Kidney epithelial cell (primary cell): ENCODE data around the gene OR2T33. TPM values are rescaled to one million over a fixed set of nuclear protein-coding genes. Genes with fewer than 3 reads are reported as not detected.
"Not testable (repeated sequence)": the region's sequence is repeated elsewhere in the genome, so short reads cannot be mapped to it uniquely, and the experiment has no call there.

Experiments used
- DNase-seq: peaks from one replicate; pipeline ENCODE4 v3.0.0-alpha.2; 2010; ENCODE audit warnings: low read depth
- H3K27me3 ChIP-seq: 2 replicates; pipeline ENCODE4 v1.6.0; 2011; ENCODE audit warnings: low read length; ENCODE audit not compliant: control insufficient read depth, insufficient read depth
- H3K36me3 ChIP-seq: 2 replicates; pipeline ENCODE4 v1.5.1; 2011; ENCODE audit warnings: low read length; ENCODE audit not compliant: control insufficient read depth, insufficient read depth
- H3K4me3 ChIP-seq: 2 replicates; pipeline ENCODE4 v1.5.1; 2011; ENCODE audit warnings: low read depth, mild to moderate bottlenecking, control low read depth, low read length
- total RNA-seq: library from RNA; depleted of rRNA; stranded (reverse); fragments of >200 nt; gene quantifications from 2 replicates; pipeline ENCODE4 v1.2.3, GENCODE V29; 2015
- TF ChIP-seq, protein P1 (sequence below): IDR thresholded peaks from 2 replicates; pipeline ENCODE4 v1.5.1; 2011; ENCODE audit warnings: mild to moderate bottlenecking, moderate library complexity, low read length, control low read depth, inconsistent platforms; ENCODE audit not compliant: insufficient read depth, poor library complexity, severe bottlenecking

Gene OR2T33, protein sequence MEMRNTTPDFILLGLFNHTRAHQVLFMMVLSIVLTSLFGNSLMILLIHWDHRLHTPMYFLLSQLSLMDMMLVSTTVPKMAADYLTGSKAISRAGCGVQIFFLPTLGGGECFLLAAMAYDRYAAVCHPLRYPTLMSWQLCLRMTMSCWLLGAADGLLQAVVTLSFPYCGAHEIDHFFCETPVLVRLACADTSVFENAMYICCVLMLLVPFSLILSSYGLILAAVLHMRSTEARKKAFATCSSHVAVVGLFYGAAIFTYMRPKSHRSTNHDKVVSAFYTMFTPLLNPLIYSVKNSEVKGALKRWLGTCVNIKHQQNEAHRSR
- total RNA-seq, result not detected in 2 replicates

DNA sequence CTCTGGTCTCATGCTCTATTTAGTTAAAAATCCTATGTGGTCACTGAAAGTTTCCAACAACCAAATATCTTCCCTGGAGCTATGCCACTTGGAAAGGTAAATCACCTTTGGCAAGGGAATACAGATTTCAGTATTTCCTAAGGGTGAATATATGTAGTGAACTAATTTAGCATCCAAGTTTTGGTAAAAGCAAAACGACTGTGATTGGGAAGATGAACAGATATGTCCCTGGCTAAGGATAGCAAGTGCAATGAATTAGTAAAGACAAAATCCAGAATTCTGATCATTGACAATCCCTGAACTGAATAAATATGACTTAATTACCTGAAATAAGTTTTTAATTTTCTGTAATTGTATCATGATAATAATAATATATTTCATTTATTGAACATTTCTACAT, at the start of gene OR2T33:
TSS of gene OR2T33 (minus strand) at position 101 of the 400 bp plus-strand sequence. CDS start 4,162 bp downstream, outside the sequence.
- Histone ChIP-seq H3K4me3 (no peak within 1 kb of the TSS), H3K36me3 (no peaks in the 10 kb centered on the region), H3K27me3 (no peaks in the 10 kb centered on the region)
- DNase-seq, result no peak
- TF ChIP-seq, protein P1, sequence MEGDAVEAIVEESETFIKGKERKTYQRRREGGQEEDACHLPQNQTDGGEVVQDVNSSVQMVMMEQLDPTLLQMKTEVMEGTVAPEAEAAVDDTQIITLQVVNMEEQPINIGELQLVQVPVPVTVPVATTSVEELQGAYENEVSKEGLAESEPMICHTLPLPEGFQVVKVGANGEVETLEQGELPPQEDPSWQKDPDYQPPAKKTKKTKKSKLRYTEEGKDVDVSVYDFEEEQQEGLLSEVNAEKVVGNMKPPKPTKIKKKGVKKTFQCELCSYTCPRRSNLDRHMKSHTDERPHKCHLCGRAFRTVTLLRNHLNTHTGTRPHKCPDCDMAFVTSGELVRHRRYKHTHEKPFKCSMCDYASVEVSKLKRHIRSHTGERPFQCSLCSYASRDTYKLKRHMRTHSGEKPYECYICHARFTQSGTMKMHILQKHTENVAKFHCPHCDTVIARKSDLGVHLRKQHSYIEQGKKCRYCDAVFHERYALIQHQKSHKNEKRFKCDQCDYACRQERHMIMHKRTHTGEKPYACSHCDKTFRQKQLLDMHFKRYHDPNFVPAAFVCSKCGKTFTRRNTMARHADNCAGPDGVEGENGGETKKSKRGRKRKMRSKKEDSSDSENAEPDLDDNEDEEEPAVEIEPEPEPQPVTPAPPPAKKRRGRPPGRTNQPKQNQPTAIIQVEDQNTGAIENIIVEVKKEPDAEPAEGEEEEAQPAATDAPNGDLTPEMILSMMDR, result no peak

DNA sequence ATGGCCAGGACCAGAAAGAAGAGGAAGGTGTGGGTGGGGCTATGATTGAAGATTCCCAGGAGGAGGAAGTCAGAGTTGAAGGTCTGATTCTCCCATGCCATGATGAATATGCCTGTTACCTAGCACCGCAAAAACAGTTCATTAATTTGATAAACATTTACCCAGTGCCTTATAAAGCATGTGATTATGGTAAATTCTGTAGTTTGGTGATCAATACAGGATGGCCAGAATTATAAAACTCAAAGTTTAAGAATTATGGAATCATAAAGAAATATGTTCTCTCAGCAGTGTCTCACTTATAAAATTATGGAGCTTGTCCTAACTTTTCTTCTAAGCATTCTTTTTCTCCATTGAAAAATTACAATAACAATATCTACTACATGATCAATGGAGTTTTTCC, 46.7 kb upstream of the OR2T33 start, which contains the start of gene OR2M7:
TSS of gene OR2M7 (minus strand) at position 101 of the 400 bp plus-strand sequence. CDS start at position 101, 0 bp downstream.
- H3K4me3 ChIP-seq, result no peak within 1 kb of the TSS
- TF ChIP-seq, protein P1, result no peak
- H3K36me3 ChIP-seq, result no peaks in the 10 kb centered on the region
- no peak for DNase-seq
- no peaks in the 10 kb centered on the region for H3K27me3 ChIP-seq

DNA sequence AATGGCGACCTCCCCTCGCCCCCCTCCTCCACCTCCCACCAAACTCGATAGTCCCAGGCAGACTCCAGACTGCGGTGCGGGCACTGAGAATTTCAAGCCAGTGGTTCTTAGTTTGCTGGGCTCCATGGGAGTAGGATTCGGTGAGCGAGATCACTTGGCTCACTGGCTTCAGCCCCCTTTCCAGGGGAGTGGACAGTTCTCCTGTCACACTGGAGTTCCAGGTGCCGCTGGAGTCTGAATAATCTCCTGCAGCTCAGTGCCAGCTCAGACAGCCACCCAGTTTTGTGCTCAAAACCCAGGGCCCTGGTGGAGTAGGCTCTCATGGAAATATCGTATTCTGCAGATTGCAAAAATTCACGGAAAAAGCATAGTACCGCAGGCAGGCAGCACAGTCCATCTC, 39.0 kb upstream of the OR2T33 start:
- Histone ChIP-seq H3K4me3 (no peak overlapping the region), H3K27me3 (no peaks in the 10 kb centered on the region), H3K36me3 (no peaks in the 10 kb centered on the region)
- DNase-seq, result no peak
- TF ChIP-seq, protein P1, result no peak

DNA sequence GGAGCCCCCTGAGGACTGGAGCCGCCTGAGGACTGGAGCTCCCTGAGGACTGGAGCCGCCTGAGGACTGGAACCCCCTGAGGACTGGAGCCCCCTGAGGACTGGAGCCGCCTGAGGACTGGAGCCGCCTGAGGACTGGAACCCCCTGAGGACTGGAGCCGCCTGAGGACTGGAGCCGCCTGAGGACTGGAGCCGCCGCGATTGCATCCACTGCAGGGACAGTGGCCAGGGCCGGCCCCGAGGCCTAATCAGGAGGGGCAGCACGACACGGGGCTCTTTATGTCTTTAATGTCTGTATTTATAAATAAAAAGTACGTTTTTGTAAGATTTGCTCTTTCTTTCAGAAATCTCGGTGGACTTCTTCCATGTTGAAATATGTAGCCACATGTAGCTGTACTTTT, 29.0 kb upstream of the OR2T33 start:
- not testable (repeated sequence) for H3K4me3 ChIP-seq, H3K27me3 ChIP-seq, DNase-seq

DNA sequence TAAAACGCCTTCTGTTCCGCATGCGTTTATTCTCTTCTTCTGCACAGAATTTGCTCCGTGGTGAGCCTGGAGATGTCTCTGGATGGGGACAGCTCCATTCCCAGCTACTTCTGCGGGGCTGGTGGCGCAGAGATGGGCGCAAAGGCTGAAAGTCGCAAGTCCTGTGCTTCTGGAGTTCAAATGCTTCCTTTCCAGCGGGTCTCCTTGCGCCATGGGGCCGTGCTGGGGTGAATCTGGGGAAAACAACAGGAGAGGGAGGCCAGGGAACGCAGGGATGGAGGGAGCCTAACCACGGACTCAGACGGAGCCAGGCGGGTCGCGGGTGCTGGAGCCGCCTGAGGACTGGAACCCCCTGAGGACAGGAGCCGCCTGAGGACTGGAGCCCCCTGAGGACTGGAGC, 28.3 kb upstream of the OR2T33 start:
- H3K27me3 ChIP-seq, result no peaks in the 10 kb centered on the region
- TF ChIP-seq, protein P1, result no peak
- DNase-seq, result no peak
- no peak overlapping the region for H3K4me3 ChIP-seq
- H3K36me3 ChIP-seq, result no peaks in the 10 kb centered on the region

More for the DNA sequence above, 29.0 kb upstream of the OR2T33 start:
- H3K36me3 ChIP-seq, result not testable (repeated sequence)

DNA sequence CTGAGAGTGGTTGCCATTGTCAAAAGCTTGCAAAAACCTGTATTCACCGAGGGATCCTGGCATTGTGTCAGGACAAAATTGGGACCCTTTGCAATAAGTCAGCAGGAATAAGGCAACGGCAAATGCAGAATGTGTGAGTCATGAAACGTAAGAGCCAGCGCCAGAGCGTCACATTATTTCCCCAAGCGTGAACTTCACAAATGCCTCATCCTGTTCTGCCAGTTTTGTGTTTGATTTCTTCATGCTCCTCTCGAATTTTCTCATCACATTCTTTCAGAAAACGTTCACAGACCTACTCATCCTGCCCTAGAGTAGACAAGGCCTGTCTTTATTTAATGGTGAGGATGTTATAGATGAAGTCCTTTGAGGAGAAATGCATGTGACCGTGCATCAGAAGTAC, 27.9 kb upstream of the OR2T33 start:
- not testable (repeated sequence) for H3K36me3 ChIP-seq, H3K4me3 ChIP-seq, DNase-seq, H3K27me3 ChIP-seq

DNA sequence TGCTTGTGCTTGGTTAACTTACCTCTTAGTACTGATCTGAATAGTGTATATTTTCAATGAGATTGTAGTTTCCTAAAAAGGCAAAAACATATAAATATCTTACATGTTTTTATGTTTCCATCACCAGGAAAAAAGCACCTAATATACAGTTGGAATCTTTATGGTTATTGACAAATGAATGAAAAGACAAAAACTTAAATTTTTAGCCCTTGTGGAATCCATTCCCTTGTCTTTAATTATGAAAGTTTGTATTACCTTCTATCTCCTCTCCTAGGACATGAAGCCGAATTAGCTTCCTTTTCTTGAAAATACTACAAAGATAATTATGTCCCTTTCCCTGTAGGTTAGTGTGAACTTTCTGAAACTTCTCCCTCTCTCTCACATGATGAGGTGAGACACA, 25.5 kb upstream of the OR2T33 start, which contains the start of gene OR2T12:
TSS of gene OR2T12 (minus strand) at position 101 of the 400 bp plus-strand sequence. CDS start 7,846 bp downstream, outside the sequence.
- Histone ChIP-seq H3K4me3 (no peak within 1 kb of the TSS), H3K36me3 (no peaks in the 10 kb centered on the region), H3K27me3 (no peaks in the 10 kb centered on the region)
- DNase-seq, result no peak
- TF ChIP-seq, protein P1, result no peak
